ENCODE measurements around the gene DGKH.
"Not testable (repeated sequence)": the region's sequence is repeated elsewhere in the genome, so short reads cannot be mapped to it uniquely, and the experiment has no call there.

The DGKH gene

DNA sequence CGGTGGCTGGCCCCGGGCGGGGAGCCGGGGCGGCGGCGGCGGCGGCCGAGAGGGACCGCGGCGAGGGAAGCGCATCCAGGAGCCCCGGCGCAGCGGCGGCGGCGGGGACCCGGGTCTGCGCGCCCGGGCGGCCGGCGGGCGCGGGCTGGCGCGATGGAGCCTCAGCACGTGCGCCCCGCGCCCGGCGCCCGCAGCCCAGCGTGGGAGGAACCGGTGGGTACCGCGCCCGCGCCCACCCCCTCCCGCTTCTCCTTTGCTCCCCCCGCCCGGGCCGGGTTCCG lies 7.8 kb upstream of the DGKH start:
- no peak for DNase-seq

DNA sequence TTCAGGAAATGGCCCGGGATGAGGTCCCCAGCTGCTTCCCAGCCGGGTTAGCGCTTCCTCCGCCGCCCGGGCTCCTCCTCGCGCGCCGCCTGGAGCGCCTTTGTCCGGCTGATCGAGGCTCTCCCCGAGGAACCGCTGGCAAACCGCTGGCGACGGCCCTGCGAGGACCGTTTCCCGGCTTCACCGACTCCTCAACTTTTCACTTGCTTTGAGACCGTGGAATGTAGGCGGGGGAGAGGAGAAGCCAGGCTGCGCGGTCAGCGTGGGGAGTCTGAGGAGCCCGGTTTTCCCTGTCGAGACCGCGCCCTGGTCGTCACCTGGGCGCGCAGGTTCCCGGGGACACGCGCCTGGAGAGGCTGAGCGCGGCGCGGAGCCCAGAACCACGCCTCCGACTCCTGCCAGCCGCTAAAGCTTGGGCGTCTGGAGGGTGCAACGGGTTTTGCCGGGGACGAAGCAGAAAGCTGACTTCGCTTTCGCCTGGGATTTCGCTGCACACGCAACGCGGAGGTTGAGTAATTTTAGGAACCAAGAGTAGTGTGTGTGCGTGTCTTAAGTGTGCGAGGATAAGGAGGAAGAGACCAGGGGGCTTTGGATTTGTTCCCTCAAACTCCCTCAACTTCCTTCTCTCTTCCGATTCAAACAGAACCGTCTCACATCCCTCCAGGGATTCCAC lies 7.3 kb upstream of the DGKH start:
- DNase-seq = peak; percentile 46

DNA sequence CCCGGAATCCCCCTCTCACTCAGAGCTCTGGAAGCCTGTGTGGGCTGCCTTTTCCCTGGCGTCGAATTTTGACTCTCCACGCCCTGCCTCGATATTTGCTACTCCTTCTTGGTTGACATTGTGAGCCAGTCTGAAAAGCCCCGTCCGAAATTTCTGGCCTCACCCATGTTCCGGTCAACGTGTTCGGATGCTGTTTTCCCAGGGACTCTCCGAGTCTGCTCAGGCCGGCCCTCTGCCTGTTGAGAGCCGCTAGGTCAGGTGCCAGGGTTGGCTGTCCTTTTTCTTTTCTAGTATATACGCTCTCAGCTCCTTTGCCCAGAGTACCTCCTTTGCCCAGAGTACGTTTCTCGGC lies 6.8 kb upstream of the DGKH start:
- peak; percentile 60 for DNase-seq

DNA sequence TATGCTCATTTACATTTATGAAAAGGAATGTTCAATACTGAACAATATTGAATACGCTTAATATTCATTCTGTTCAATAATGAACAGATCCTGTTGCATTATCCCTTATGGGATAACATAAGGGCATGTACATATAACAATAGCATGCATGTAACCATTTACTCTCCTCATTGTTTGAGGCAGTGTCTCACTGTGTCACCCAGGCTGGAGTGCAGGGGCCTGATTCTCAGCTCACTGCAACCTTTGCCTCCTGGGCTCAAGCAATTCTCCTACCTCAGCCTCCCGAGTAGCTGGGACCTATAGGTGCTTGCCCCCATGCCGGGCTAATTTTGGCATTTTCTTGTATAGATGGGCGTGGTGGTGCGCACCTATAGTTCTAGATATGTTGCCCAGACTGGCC lies 4.8 kb upstream of the DGKH start:
- DNase-seq = no peak

DNA sequence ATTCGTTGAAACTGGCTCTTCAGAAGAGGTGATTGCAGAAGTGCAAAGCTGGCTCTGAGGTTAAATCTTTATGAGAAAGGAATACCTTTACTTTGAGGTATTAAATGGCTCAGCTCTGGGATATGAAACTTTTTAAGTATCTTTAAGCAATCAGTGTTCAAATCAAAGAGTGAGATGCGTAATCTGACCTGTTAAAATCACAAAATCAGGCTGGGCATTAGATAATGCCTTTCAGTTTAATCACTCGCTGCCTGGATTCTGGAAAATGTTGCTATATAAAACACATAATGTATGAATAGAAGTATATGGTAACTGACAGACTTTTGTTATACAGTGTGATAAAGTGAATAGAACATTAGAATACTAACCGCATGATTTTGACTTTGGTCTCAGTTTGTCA lies 2.0 kb upstream of the DGKH start:
- DNase-seq = no peak

DNA sequence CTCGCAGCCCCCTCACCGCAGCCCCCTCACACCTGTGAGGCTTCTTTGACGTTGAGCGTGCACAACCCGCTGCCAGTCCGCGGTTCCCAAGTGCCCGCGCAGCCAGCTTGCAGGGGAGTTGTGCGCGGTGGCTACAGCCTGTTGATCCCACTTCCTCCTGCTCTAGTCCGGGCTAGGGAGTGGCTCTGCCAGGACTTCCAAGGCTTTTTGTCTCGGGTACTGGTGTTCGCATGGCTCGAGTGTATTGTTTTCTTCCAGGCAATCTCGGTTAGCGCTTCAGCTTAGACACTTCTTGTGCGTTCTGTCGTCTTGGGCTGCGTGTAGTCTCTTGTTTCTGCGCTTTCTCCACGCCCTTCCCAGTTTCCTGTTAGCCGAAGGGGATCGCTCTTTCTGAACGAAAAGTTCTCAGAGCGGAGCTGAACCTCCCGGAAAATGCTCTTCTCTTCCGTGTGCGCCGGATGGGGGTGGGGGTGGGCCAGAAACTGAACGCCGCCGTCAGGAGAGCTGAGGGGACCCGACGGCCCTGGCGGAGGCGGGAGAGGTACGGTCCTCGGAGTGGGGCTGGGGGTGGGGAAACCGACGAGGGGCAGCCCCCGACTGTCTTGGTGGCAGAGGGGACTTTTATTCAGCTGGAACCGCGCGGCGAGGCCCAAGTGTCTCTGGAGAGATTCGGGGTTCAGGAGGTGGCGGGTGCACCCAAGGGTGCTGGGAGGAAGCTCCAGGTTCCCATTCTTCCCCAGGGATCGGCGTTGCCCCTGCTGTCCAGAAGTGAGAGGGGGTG lies 697 bp upstream of the DGKH start:
- DNase-seq = peak; percentile 52

DNA sequence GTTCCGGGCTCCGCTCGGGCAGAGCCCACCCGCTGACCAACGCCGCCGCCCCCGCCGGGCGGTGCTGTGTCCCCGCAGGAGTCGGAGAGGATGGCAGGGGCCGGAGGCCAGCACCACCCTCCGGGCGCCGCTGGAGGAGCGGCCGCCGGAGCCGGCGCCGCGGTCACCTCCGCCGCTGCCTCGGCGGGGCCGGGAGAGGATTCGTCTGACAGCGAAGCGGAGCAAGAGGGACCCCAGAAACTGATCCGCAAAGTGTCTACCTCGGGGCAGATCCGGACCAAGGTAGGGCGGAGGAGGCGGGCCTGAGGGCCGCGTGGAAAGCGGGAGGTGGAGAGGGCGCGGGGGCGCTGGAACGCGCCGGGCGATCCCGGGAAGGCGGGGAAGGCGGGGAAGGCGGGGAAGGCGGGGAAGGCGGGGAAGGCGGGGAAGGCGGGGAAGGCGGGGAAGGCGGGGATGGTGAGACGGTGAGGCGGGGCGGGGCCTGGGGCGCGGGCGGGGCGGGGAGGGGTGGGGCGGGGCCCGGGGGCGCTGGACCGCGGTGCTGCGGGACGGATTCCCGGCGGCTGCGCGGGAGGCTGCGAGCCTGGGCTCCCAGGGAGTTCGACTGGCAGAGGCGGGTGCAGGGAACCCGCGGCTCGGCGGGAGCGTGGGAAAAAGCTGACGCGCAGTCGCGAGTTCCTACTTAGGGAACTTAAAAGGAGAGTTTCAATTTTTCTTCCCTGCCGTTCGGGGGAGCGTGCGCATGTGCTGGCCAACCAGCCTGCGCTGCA lies 421 bp downstream of the DGKH start:
- DNase-seq = peak; percentile 71

DNA sequence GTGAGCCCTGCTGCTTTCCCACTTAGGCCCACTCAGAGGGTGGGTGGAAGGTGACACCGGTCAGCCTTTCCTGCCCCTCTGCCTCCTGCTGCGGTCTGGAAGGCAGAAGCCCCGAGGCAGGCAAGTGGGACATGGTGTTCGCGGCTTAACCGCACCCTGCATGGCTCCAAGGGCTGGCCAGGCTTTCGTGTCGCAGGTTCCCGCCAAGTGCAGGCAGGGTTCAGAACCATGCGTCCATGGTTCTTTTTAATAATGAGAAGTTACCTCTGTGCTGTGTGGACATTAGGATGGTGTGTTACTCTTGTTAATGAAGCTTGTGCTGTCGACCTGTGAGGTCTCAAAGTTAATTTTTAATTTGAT lies 986 bp downstream of the DGKH start:
- DNase-seq = no peak

DNA sequence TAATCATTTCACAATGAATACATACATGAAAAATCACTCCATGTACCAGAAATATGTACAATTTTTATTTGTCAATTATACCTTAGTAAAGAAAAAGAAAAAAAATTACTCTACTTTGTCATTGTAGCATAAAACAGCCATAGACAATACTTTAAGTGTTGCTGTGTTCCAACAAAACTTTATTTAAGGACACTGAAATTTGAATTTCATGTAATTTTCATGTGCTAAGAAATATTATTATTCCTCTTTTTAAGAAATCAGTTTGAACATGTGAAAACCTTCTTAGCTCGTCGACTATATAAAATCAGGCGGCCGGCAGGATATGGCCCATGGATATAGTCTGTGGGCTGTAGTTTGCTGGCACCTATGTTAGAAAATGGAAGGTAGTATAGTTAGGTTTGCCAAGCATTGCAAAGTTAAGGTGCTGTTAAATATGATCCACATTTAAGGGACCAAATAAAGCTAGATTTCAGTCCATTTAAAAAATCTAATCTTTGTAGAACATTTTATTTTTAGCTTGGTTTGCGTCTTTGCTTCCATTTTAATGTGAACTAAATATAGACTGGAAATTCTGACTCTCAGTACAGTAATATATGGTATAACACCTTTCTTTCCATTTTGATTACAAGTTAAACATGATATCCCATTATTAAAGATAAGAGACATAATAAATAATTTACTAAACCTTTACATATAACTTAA lies 6.5 kb downstream of the DGKH start:
- no peak for DNase-seq

DNA sequence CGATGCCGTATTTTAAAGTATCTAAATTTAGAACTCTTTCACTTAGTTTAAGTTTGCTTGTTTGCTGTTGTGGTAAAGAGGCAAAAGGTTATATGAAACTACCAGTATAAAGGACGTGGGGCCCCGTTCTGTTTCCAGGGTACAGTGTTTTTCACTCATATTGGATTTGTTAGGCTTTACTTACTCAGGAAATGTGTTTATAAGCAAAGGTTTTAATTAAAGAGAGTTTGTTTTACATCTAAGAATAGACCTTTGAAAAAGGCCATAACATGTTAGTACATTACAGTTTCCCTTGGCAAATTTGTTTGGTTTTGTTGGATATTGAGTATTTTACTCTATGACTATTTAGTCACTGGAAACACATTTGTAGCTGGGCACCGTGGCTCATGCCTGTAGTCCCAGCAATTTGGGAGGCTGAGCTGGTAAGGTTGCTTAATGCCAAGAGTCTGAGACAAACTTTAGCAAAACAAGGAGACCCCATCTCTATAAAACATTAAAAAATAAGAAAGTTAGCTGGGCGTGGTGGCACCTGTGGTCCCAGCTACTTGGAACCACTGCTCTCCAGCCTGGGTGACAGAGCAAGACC lies 7.1 kb downstream of the DGKH start:
- DNase-seq = no peak

DNA sequence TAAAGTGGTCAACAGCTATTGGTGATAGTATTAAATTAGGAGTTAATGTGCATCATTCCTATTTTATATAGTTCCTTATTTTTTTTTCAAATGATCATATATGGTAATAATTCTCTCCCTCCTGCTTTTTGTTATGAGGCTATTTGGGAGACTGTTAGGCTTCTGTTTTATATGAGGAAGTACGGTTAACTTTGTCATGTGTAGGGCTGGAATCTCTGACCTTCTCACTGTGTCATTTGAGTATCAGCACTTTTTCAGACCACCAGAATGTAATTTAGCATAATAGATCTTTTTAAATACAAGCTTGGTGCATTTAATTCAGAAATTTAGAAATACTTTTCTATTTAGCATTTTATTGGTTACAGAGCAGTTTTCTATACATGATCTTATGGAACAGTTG lies 7.7 kb downstream of the DGKH start:
- no peak for DNase-seq

DNA sequence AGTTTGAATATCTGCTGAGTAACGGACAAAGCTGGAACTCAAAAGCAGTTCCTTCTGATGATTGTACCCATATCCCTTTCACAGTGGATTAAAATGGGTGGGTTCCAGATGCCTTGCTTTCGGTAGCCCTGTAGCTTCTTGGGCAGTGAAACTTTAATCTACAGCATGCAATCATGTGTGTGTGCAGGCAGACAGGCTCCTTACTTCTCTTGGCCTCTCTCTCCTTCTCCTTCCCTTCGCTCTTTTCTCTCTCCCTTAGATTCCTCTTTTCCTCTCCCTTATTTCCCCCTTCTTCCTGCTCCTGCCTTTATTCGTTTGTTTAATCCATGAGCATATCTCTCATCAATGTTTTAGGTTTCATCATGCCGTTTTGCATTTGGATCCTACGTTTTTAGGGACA lies 8.1 kb downstream of the DGKH start:
- no peak for DNase-seq

DNA sequence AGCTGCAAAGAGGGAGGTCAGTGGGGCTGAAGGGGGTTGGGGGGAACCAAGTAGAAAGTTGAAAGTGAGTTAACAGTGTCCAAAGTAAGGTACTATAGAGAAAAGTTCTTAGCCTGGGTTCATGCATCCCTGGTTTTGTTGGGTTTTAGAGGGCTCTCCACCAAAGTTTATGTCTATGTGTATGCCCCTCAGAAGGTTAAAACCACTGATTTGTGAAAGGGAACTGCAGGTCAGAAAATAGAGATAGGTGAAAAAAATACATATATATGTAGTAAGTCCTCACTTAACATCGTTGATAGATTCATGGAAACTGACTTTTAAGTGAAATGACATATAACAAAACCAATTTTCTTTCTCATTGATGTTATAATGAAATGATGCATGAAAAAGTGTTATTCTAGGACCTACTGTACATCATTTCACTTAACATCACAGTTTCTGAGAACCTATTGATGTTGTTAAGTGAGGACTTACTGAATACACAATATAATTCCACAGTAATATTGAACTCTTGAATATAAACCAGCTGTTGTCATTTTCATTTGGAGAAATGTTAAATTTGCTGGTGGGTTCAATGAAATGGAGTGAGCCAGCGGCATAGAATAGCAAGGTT lies 9.6 kb downstream of the DGKH start:
- no peak for DNase-seq

DNA sequence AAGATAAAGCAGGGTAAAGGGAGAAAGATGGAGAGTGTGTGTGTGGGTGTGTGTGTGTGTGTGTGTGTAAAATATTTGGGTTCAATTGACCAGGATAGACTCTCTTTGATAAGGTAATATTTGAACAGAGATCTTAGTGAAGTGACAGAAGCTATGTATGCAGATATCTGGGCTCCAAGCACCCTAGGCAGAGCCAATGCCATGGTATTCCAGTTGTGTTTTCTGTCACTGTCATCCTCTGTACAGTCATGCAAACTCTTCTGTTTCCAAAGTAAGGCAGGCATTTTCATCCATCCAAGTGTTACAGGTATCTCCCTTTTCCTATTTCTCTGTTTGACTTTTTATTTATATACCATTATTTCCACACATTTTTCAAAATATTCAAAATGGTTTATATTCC lies 13.5 kb downstream of the DGKH start:
- no peak for DNase-seq

DNA sequence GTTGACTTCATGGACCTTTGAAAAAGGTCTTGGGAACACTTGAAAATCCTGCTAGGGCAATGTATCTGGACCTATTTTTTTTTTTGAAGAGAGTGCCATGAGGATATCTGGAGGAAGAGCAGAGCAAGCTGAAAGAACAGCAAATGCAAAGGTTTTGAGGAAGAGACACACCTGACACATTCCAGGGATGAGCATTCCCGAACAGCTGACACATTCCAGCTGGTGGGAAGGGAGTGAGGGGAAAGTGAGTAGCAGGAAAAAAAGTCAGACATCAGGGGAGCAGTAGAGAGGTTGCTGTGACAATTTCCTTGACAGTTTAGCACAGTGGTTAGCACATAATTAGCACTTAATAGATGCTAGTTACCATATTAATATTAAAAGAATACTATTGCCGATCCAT lies 14.7 kb downstream of the DGKH start:
- DNase-seq = no peak

DNA sequence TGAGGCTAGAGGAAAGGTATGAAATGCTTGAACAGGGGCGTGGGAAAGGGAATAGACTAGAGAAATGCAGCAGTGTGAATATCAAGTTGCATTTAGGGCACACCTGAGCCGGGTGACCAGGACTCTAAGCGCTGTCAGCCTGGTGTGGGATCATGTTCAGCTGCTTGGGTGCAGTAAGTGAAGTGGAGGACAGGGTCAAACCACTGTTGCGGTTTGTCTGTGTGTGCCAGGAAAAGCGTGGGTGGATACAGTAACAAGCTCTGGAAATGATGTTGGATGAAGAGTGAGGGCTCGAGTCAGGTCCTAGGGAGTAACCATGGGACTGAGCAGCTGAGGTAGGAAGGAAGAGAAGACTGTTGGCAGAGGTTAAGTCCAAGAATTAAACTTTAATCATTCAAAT lies 15.8 kb downstream of the DGKH start:
- DNase-seq = no peak

DNA sequence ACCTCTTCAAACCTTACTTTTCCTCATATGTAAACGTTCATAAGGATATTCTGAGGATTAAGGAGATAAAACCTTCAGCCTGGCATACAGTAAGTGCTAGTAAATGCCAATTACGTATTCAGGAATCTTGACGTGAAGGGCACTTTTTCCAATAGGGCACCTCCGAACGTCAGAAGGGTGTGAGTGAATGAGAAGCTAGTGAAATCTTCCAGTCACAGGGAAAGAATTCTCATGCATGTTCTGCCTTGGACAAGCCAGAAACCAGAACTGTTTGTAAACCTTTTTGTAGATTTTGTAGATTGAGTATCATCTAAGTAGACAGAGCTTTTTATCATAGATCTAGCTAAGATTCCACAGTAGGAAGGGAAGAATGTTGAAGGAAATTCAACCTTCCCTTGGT lies 16.5 kb downstream of the DGKH start:
- DNase-seq = no peak

DNA sequence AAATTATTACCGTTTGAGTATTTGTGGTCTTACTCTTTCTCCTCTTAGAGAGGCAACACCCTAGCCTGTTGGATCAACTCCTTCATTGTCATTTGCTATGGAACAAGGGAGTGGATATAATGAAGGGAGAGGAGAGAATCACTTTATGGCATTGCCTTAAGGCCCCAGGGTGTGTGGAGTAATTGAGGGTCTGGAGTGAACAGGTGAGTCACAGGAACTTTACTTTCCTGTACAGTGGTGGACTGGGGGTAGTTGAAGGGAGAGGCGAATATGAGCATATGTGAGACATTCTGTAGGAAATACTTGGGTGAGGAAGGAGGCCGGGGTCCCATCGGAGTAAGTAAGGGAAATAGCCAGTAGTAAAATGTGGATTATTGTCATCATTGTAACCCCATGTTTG lies 17.0 kb downstream of the DGKH start:
- no peak for DNase-seq

DNA sequence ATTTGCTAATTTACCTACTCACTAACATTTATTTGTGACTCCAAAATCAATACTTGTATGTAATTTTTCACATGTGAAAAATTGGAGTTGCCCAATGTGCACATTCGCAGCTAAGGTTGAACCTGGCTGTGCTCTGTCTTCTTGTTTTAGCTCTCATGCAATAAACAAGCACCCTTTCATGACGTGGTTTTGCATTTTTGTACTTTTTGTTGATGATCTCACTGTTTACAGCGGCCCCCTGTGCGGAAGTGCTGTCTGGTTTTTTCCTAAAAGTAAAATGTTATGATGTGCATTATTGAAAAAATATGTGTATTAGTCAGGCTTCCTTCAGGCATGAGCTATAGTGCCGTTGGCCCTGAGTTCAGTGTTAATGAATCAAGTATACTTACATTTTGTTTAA lies 18.1 kb downstream of the DGKH start:
- DNase-seq = peak; percentile 91

DNA sequence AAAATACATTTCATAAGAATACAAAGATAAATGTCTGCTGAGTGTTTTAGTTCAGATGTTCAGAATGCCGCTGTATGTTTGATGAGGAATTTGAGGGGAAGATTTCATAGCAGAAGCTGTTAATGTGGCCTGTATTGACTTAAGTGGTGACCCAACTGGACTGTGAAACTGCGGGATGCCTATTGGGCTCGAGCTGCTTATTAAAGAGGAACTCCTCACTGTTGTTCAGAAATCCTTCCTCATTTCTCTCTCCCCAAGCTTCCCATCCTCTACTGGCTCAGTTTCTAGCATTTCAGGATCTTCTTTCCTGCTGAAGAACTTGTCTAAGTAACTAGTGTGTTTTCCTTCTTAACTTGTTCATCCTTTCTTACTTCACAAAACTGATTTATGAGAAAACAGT lies 20.4 kb downstream of the DGKH start:
- no peak for DNase-seq

DNA sequence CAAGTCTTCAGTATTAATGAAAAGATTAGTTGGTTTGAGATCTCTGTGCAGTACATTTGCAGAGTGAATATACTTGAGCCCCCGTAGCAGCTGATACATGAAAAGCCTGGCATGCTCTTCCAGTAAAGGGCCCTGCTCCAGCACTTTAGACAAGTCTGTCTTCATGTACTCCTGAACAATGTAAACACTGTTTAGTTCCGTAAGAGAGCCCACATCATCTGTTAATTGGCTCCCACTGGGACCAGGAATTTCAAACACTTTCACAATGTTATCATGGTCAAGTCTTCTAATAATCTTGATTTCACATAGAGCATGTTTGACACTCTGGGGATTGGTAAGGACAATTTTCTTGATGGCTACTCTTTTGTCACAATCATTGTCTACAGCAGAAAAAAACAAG lies 22.2 kb downstream of the DGKH start:
- not testable (repeated sequence) for DNase-seq

DNA sequence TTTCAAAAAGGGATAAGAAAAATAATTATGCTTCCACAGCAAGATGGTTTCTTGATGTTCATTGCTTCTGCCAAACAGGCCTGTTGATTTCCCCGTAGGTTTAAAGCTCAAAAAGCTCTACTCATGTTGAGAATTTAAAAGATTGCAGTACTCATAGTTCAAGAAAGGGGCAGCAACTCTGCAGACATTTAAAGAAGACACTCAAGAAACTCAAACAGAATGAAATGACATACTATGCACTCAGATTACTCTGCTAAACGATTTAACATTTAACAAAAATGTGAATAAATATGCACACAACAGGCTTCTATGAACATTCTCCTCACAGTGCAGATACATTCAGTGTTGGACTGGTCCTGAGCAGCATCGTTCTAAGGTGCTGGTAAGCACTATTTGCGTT lies 22.7 kb downstream of the DGKH start:
- not testable (repeated sequence) for DNase-seq

Data from fibroblast of skin of scalp (primary cell).